Upper lobe of left lung (tissue), 4 donors: ENCODE data around the gene NLRP9.
"Not testable (repeated sequence)": the region's sequence is repeated elsewhere in the genome, so short reads cannot be mapped to it uniquely, and the experiment has no call there.

Experiments used
- EP300 ChIP-seq, 4 donors: sonication (generic); formaldehyde crosslinking; IDR thresholded peaks; one replicate each; pipeline ENCODE4 v1.5.1; 2017; ENCODE audit warnings: antibody characterized with exemption in 4 of 4, control low read depth in 2 of 4
- POLR2A ChIP-seq, 4 donors: fragments of 450-650 bp; IDR thresholded peaks; one replicate each; pipeline ENCODE4 v1.5.1; 2016 to 2017; ENCODE audit warnings: antibody characterized with exemption in 4 of 4, mild to moderate bottlenecking in 2 of 4
- POLR2AphosphoS5 ChIP-seq, 2 donors: sonication (generic); formaldehyde crosslinking; IDR thresholded peaks; one replicate each; pipeline ENCODE4 v1.5.1; 2017; ENCODE audit warnings: antibody characterized with exemption in 2 of 2
- TF ChIP-seq, protein P1 (sequence below), 6 experiments: fragments of 450-650 bp in 4 of 6; fragments of 200-600 bp in 2 of 6; sonication (generic) in 2 of 6; IDR thresholded peaks; one replicate each; pipeline ENCODE4 v1.5.1; 2016 to 2019; ENCODE audit warnings: antibody characterized with exemption in 6 of 6

DNA sequence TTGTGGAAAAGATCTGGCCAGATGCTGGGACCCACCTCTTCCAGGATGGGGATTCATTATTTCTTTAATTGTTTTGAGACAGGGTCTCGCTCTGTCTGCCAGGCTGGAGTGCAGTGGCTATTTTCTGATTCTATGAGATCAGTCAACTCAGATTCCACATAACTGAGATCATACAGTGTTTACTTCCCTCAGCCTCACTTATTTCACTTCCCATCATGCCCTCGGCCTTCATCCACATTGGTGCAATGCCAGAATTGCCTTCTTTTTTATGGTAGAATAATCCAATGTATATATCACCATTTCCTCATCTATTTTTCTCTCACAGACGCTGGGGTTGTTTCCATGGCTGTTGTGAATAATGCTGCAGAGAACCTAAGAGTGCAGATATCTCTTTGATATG, 31.4 kb upstream of the NLRP9 start:
- TF ChIP-seq, protein P1, sequence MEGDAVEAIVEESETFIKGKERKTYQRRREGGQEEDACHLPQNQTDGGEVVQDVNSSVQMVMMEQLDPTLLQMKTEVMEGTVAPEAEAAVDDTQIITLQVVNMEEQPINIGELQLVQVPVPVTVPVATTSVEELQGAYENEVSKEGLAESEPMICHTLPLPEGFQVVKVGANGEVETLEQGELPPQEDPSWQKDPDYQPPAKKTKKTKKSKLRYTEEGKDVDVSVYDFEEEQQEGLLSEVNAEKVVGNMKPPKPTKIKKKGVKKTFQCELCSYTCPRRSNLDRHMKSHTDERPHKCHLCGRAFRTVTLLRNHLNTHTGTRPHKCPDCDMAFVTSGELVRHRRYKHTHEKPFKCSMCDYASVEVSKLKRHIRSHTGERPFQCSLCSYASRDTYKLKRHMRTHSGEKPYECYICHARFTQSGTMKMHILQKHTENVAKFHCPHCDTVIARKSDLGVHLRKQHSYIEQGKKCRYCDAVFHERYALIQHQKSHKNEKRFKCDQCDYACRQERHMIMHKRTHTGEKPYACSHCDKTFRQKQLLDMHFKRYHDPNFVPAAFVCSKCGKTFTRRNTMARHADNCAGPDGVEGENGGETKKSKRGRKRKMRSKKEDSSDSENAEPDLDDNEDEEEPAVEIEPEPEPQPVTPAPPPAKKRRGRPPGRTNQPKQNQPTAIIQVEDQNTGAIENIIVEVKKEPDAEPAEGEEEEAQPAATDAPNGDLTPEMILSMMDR (IDR thresholded peaks at IDR 0.05), result not testable (repeated sequence)
- not testable (repeated sequence) for TF ChIP-seq POLR2A, POLR2AphosphoS5, EP300 (IDR thresholded peaks at IDR 0.05)
